Kidney (tissue), 14 donors: ENCODE data around the gene ACTG1. TPM values are rescaled to one million over a fixed set of nuclear protein-coding genes. Genes with fewer than 3 reads are reported as not detected.
A peak's percentile ranks its signal among the peaks of the same experiment; 100 is the strongest.

ENCODE experiments used
- DNase-seq, 5 donors: peaks; one replicate each; pipeline ENCODE4 v3.0.0-alpha.2; 2013 to 2020
- FAIRE-seq: peaks from 2 replicates; lab custom pipeline; 2012; peaks lifted over from hg19 to GRCh38; lab: Jason Lieb, UNC
- H3K27ac ChIP-seq, 2 donors: one replicate each; pipeline ENCODE4 v1.7.0; 2013; ENCODE audit warnings: low read depth in 2 of 2, low read length in 2 of 2, inconsistent platforms in 1 of 2
- H3K27me3 ChIP-seq: one replicate; pipeline ENCODE4 v1.7.1; 2013; ENCODE audit warnings: low read length, inconsistent platforms; ENCODE audit not compliant: control insufficient read depth, insufficient read depth
- H3K36me3 ChIP-seq, 3 donors: one replicate each; pipeline versions ENCODE4 v1.7.0 to v1.7.1; 2013; ENCODE audit warnings: low read length in 3 of 3, control low read depth in 1 of 3, inconsistent platforms in 1 of 3; ENCODE audit not compliant: insufficient read depth in 3 of 3, control insufficient read depth in 2 of 3
- H3K4me1 ChIP-seq, 3 donors: one replicate each; pipeline versions ENCODE4 v1.7.0 to v1.7.1; 2013; ENCODE audit warnings: low read length in 3 of 3, inconsistent platforms in 1 of 3, low read depth in 1 of 3; ENCODE audit not compliant: control insufficient read depth in 2 of 3, insufficient read depth in 2 of 3
- H3K4me3 ChIP-seq, 3 donors: one replicate each; pipeline versions ENCODE4 v1.7.0 to v1.8.1; 2013; ENCODE audit warnings: low read length in 3 of 3, control low read depth in 1 of 3, inconsistent platforms in 1 of 3
- H3K9ac ChIP-seq, 3 donors: one replicate each; pipeline versions ENCODE4 v1.7.0 to v1.7.1; 2013; ENCODE audit warnings: low read length in 3 of 3, control low read depth in 1 of 3, inconsistent platforms in 1 of 3
- H3K9me3 ChIP-seq, 3 donors: one replicate each; pipeline versions ENCODE4 v1.7.0 to v1.7.1; 2013; ENCODE audit warnings: low read length in 3 of 3, control low read depth in 1 of 3, inconsistent platforms in 1 of 3; ENCODE audit not compliant: control insufficient read depth in 2 of 3, insufficient read depth in 1 of 3
- CTCF ChIP-seq: IDR thresholded peaks from 3 replicates; pipeline ENCODE4 v1.5.1; 2012; ENCODE audit warnings: mild to moderate bottlenecking, moderate library complexity, borderline replicate concordance; ENCODE audit not compliant: insufficient read depth; ENCODE audit errors: extremely low read depth
- intact Hi-C: fragments of 100-400 bp; cut with DNase I; formaldehyde crosslinking; loops from one replicate; pipeline ENCODE4 v1.11.1; 2022
- polyA plus RNA-seq: library from polyadenylated mRNA; stranded (reverse); fragments of 350-450 nt; fragmentation: Illumina TruSeq; extraction: RNeasy Lipid Tissue Mini Kit (QIAGEN cat#74804); gene quantifications from one replicate; pipeline ENCODE4 v1.2.3, GENCODE V29; 2014; ENCODE audit warnings: low read depth, low replicate concordance; ENCODE audit not compliant: insufficient read depth
- total RNA-seq: library from RNA; stranded (reverse); fragmentation: NEBNext Ultra II Directional; extraction: Animal tissue kit (Norgen Biotek cat#: 25700); gene quantifications from one replicate; pipeline ENCODE4 v1.2.1, GENCODE V29; 2021
- donor health status: control.
- donor health status: control.
- donor health status: control.
- donor health status: control.
- donor health status: control.
- donor health status: DM: yes; HTN: yes; CAD: no.
- donor health status: Normal renal cell carcinoma (clear cell type).

Gene ACTG1
- total and polyA plus RNA-seq, 2 donors from 2014 or later, result 1,350 to 2,632 TPM

GRCh38 chr17:81489998-81490992 lies 22.3 kb downstream of the ACTG1 start:
- no peak for TF ChIP-seq CTCF
- Histone ChIP-seq H3K27ac (no peak overlapping the region), H3K4me3 (no peak overlapping the region), H3K36me3 (no peaks in the 10 kb centered on the region), H3K9ac (no peak overlapping the region), H3K27me3 (no peaks in the 10 kb centered on the region), H3K4me1 (peaks cover 0 to 2% (median 0%) of the 10 kb centered on the region in 3 donors), H3K9me3 (no peaks in the 10 kb centered on the region)
- intact Hi-C loops, result loop anchor here (10.0 kb wide), 1 partner anchor 235 kb away; no protein-coding TSS in a partner anchor
- DNase-seq (no peak), FAIRE-seq (no peak)

GRCh38 chr17:81489012-81489997 lies 23.3 kb downstream of the ACTG1 start:
- intact Hi-C loops, result loop anchor here (10.0 kb wide), 1 partner anchor 235 kb away; no protein-coding TSS in a partner anchor
- no peak for FAIRE-seq
- Histone ChIP-seq H3K4me1 (peaks cover 0 to 8% (median 0%) of the 10 kb centered on the region in 3 donors), H3K4me3 (no peak overlapping the region), H3K9me3 (no peaks in the 10 kb centered on the region), H3K9ac (no peak overlapping the region), H3K36me3 (no peaks in the 10 kb centered on the region), H3K27ac (no peak overlapping the region), H3K27me3 (no peaks in the 10 kb centered on the region)
- peak in 1 of 5 donors; percentile 29 for DNase-seq
- TF ChIP-seq CTCF, result no peak

- peaks cover 0 to 14% (median 0%) of the 10 kb centered on the region in 3 donors for H3K4me1 ChIP-seq
- intact Hi-C loops, result loop anchor here (10.0 kb wide), 1 partner anchor 234 kb away; no protein-coding TSS in a partner anchor
- peak overlapping the region in 2 of 3 donors; percentile 26 to 41 for H3K9ac ChIP-seq
- no peak for DNase-seq
- FAIRE-seq, result no peak
- H3K27ac ChIP-seq, result peak overlapping the region in 1 of 2 donors; percentile 57
- H3K4me3 ChIP-seq, result peak overlapping the region in 1 of 3 donors; percentile 47
- H3K36me3 ChIP-seq, result no peaks in the 10 kb centered on the region
- H3K9me3 ChIP-seq, result no peaks in the 10 kb centered on the region
- TF ChIP-seq CTCF, result no peak
- no peaks in the 10 kb centered on the region for H3K27me3 ChIP-seq
Measured at GRCh38 chr17:81488276-81488860, 24.2 kb downstream of the ACTG1 start.
